ENCODE data around the gene UBD. TPM values are rescaled to one million over a fixed set of nuclear protein-coding genes. Genes with fewer than 3 reads are reported as not detected.

The UBD gene
- total and polyA plus RNA-seq, 4 experiments from 2014 or later, result not detected

DNA sequence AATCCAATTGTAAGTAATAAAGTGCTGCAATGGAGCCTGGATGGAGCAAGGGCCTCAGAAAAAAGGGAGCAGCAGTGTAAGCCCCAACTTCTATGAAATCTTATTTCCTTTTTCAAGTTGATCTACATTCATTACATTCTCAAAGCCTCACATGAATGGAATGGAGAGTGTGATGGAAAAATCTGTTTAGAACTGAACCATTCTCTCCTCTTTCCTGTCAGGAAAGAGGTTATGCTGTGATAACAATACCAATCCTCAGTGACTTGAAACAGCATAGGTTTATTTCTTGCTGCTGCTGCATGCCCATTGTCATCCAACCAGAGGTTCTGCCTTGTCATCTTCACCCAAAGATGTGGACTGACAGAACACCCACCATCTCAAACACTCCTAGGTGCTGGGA lies 16.5 kb upstream of the UBD start:
- Mint-ChIP-seq H3K36me3 (no peaks in the 10 kb centered on the region), H3K27ac (no peak overlapping the region), H3K4me3 (no peak overlapping the region), H3K4me1 (no peaks in the 10 kb centered on the region), H3K27me3 (peaks cover 24 to 39% of the 10 kb centered on the region in 2 donors), H3K9me3 (no peaks in the 10 kb centered on the region)
- Histone ChIP-seq H3K27me3 (ENCODE audit: insufficient read depth, low read length) (peaks cover 4% of the 10 kb centered on the region), H3K36me3 (ENCODE audit: insufficient read depth, low read length) (no peaks in the 10 kb centered on the region), H3K4me1 (ENCODE audit: insufficient read depth, low read length) (no peaks in the 10 kb centered on the region), H3K4me3 (ENCODE audit: low read length in 2 of 2) (no peak overlapping the region), H3K9me3 (ENCODE audit: control insufficient read depth in 1 of 2, low read length in 2 of 2) (no peaks in the 10 kb centered on the region), H3K27ac (ENCODE audit: low read depth, low read length) (no peak overlapping the region)
- ChIA-PET POLR2A (ENCODE audit: partially characterized antibody) (no interaction called here), CTCF (ENCODE audit: partially characterized antibody) (no interaction called here)
- intact Hi-C loops (cut with micrococcal nuclease), result no loop called here
- no peak for DNase-seq

GRCh38 chr6:29567991-29568390 lies 8.5 kb upstream of the UBD start:
- Histone ChIP-seq H3K27ac (ENCODE audit: low read depth, low read length) (no peak overlapping the region), H3K27me3 (ENCODE audit: insufficient read depth, low read length) (peaks cover 8% of the 10 kb centered on the region), H3K4me1 (ENCODE audit: insufficient read depth, low read length) (no peaks in the 10 kb centered on the region), H3K4me3 (ENCODE audit: low read length in 2 of 2) (no peak overlapping the region), H3K36me3 (ENCODE audit: insufficient read depth, low read length) (no peaks in the 10 kb centered on the region), H3K9me3 (ENCODE audit: control insufficient read depth in 1 of 2, low read length in 2 of 2) (no peaks in the 10 kb centered on the region)
- Mint-ChIP-seq H3K27me3 (peaks cover 34 to 45% of the 10 kb centered on the region in 2 donors), H3K4me3 (no peak overlapping the region), H3K4me1 (peaks cover 0 to 6% (median 2%) of the 10 kb centered on the region in 4 donors), H3K27ac (no peak overlapping the region), H3K36me3 (no peaks in the 10 kb centered on the region), H3K9me3 (no peaks in the 10 kb centered on the region)
- DNase-seq, result no peak
- CTCF ChIA-PET (ENCODE audit: partially characterized antibody), result no interaction called here
- intact Hi-C loops (cut with micrococcal nuclease), result no loop called here
- POLR2A ChIA-PET (ENCODE audit: partially characterized antibody), result no interaction called here

- no peak overlapping the region for H3K27ac ChIP-seq (ENCODE audit: low read depth, low read length)
- peaks cover 8% of the 10 kb centered on the region for H3K27me3 ChIP-seq (ENCODE audit: insufficient read depth, low read length)
- H3K9me3 ChIP-seq (ENCODE audit: control insufficient read depth in 1 of 2, low read length in 2 of 2), result no peaks in the 10 kb centered on the region
- no peaks in the 10 kb centered on the region for H3K4me1 ChIP-seq (ENCODE audit: insufficient read depth, low read length)
- H3K36me3 Mint-ChIP-seq, result no peaks in the 10 kb centered on the region
- peaks cover 38 to 46% of the 10 kb centered on the region in 2 donors for H3K27me3 Mint-ChIP-seq
- ChIA-PET CTCF (ENCODE audit: partially characterized antibody) (no interaction called here), POLR2A (ENCODE audit: partially characterized antibody) (no interaction called here)
- H3K36me3 ChIP-seq (ENCODE audit: insufficient read depth, low read length), result no peaks in the 10 kb centered on the region
- intact Hi-C loops (cut with micrococcal nuclease), result no loop called here
- no peak overlapping the region for H3K27ac Mint-ChIP-seq
- H3K9me3 Mint-ChIP-seq, result no peaks in the 10 kb centered on the region
- H3K4me1 Mint-ChIP-seq, result peaks cover 0 to 6% (median 2%) of the 10 kb centered on the region in 4 donors
- no peak overlapping the region for H3K4me3 Mint-ChIP-seq
- H3K4me3 ChIP-seq (ENCODE audit: low read length in 2 of 2), result no peak overlapping the region
- DNase-seq, result no peak
These were observed 8.0 kb upstream of the UBD start for GRCh38 chr6:29567541-29567940.

GRCh38 chr6:29566856-29567255 lies 7.3 kb upstream of the UBD start:
- intact Hi-C loops (cut with micrococcal nuclease), result no loop called here
- POLR2A ChIA-PET (ENCODE audit: partially characterized antibody), result no interaction called here
- no peaks in the 10 kb centered on the region for H3K36me3 ChIP-seq (ENCODE audit: insufficient read depth, low read length)

DNA sequence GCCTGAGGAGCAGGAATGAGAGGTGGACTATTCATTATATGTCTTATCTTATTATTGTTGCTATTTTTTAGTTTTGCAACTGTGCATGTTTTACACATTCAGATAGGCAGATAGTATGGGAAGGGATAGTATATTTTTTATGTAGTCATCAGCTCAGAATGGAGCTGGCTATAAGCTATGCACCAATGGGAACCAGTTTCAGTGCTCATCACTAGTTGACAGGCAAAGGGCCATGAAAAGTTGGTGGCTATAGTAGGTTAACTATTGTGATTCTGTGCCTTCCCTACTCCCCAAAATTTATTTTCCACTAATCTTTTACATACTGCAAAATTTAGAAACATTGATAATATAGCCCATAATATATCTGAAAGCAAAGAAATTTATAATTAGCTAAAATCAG lies 5.3 kb upstream of the UBD start:
- POLR2A ChIA-PET (ENCODE audit: partially characterized antibody), result no interaction called here
- no peaks in the 10 kb centered on the region for H3K9me3 ChIP-seq (ENCODE audit: control insufficient read depth in 1 of 2, low read length in 2 of 2)

More at GRCh38 chr6:29566856-29567255, 7.3 kb upstream of the UBD start:
- Histone ChIP-seq H3K27ac (ENCODE audit: low read depth, low read length) (no peak overlapping the region), H3K9me3 (ENCODE audit: control insufficient read depth in 1 of 2, low read length in 2 of 2) (no peaks in the 10 kb centered on the region), H3K4me1 (ENCODE audit: insufficient read depth, low read length) (no peaks in the 10 kb centered on the region), H3K27me3 (ENCODE audit: insufficient read depth, low read length) (peaks cover 4% of the 10 kb centered on the region), H3K4me3 (ENCODE audit: low read length in 2 of 2) (no peak overlapping the region)
- Mint-ChIP-seq H3K4me3 (no peak overlapping the region), H3K27me3 (peaks cover 36 to 45% of the 10 kb centered on the region in 2 donors), H3K9me3 (no peaks in the 10 kb centered on the region), H3K36me3 (no peaks in the 10 kb centered on the region), H3K27ac (no peak overlapping the region), H3K4me1 (peaks cover 0 to 6% (median 2%) of the 10 kb centered on the region in 4 donors)
- DNase-seq, result no peak
- CTCF ChIA-PET (ENCODE audit: partially characterized antibody), result no interaction called here

GRCh38 chr6:29563435-29563965 lies 4.0 kb upstream of the UBD start:
- H3K4me3 ChIP-seq (ENCODE audit: low read length in 2 of 2), result no peak overlapping the region
- Mint-ChIP-seq H3K4me3 (no peak overlapping the region), H3K9me3 (no peaks in the 10 kb centered on the region), H3K36me3 (no peaks in the 10 kb centered on the region), H3K4me1 (peaks cover 0 to 6% (median 2%) of the 10 kb centered on the region in 4 donors), H3K27me3 (peaks cover 45 to 60% of the 10 kb centered on the region in 2 donors), H3K27ac (peak overlapping the region in 1 of 7 donors; percentile 19)
- no peaks in the 10 kb centered on the region for H3K4me1 ChIP-seq (ENCODE audit: insufficient read depth, low read length)
- CTCF ChIA-PET (ENCODE audit: partially characterized antibody), result no interaction called here
- H3K27me3 ChIP-seq (ENCODE audit: insufficient read depth, low read length), result peaks cover 7% of the 10 kb centered on the region
- no peak for DNase-seq
- intact Hi-C loops (cut with micrococcal nuclease), result no loop called here
- no peaks in the 10 kb centered on the region for H3K36me3 ChIP-seq (ENCODE audit: insufficient read depth, low read length)
- no peak overlapping the region for H3K27ac ChIP-seq (ENCODE audit: low read depth, low read length)
- POLR2A ChIA-PET (ENCODE audit: partially characterized antibody), result no interaction called here
- no peaks in the 10 kb centered on the region for H3K9me3 ChIP-seq (ENCODE audit: control insufficient read depth in 1 of 2, low read length in 2 of 2)

More for the DNA sequence above, 5.3 kb upstream of the UBD start:
- no peaks in the 10 kb centered on the region for H3K4me1 ChIP-seq (ENCODE audit: insufficient read depth, low read length)
- Mint-ChIP-seq H3K36me3 (no peaks in the 10 kb centered on the region), H3K27ac (no peak overlapping the region), H3K27me3 (peaks cover 36 to 50% of the 10 kb centered on the region in 2 donors), H3K4me1 (peaks cover 0 to 6% (median 2%) of the 10 kb centered on the region in 4 donors), H3K9me3 (no peaks in the 10 kb centered on the region), H3K4me3 (no peak overlapping the region)
- DNase-seq, result no peak
- CTCF ChIA-PET (ENCODE audit: partially characterized antibody), result no interaction called here
- H3K27me3 ChIP-seq (ENCODE audit: insufficient read depth, low read length), result peaks cover 5% of the 10 kb centered on the region
- no peaks in the 10 kb centered on the region for H3K36me3 ChIP-seq (ENCODE audit: insufficient read depth, low read length)
- H3K4me3 ChIP-seq (ENCODE audit: low read length in 2 of 2), result no peak overlapping the region
- H3K27ac ChIP-seq (ENCODE audit: low read depth, low read length), result no peak overlapping the region
- intact Hi-C loops (cut with micrococcal nuclease), result no loop called here

DNA sequence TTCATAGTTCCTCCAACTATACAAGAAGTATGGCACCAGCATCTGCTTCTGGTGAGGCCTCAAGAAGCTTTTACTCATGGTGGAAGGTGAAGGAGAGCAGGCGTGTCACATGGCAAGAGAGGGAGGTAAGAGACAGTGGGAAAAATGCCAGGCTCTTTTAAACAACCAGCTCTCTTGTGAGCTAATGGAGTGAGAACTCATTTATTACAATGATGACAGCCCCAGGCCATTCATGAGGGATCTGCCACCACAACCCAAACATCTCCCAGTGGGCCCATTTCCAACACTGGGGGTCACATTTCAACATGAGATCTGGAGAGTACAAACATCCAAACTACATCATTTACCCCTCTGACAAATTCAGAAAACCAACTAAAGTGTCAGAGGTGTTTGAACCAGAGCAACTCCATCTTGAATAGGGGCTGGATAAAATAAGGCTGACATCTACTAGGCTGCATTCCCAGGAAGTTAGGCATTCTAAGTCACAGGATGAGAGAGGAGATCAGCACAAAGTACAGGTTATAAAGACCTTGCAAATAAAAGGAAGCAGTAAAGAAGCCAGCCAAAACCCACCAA lies 2.2 kb upstream of the UBD start:
- H3K4me3 Mint-ChIP-seq, result no peak overlapping the region
- Histone ChIP-seq H3K9me3 (ENCODE audit: control insufficient read depth in 1 of 2, low read length in 2 of 2) (no peaks in the 10 kb centered on the region), H3K27ac (ENCODE audit: low read depth, low read length) (no peak overlapping the region), H3K27me3 (ENCODE audit: insufficient read depth, low read length) (peaks cover 7% of the 10 kb centered on the region), H3K4me3 (ENCODE audit: low read length in 2 of 2) (no peak overlapping the region), H3K4me1 (ENCODE audit: insufficient read depth, low read length) (no peaks in the 10 kb centered on the region), H3K36me3 (ENCODE audit: insufficient read depth, low read length) (no peaks in the 10 kb centered on the region)
- intact Hi-C loops (cut with micrococcal nuclease), result no loop called here
- H3K4me1 Mint-ChIP-seq, result peaks cover 0 to 6% (median 2%) of the 10 kb centered on the region in 4 donors
- H3K36me3 Mint-ChIP-seq, result no peaks in the 10 kb centered on the region
- H3K27me3 Mint-ChIP-seq, result peaks cover 36 to 59% of the 10 kb centered on the region in 2 donors
- ChIA-PET CTCF (ENCODE audit: partially characterized antibody) (no interaction called here), POLR2A (ENCODE audit: partially characterized antibody) (no interaction called here)
- DNase-seq, result no peak
- H3K9me3 Mint-ChIP-seq, result no peaks in the 10 kb centered on the region
- H3K27ac Mint-ChIP-seq, result no peak overlapping the region
